Stimulated activated CD8-positive, alpha-beta memory T cell treated with anti-CD3 and anti-CD28 coated beads, Interleukin-7, amount 100 ng/mL, for 4 hours (primary cell): ENCODE results near the gene CEP41.

ENCODE experiments used
- DNase-seq, 2 donors: peaks; one replicate each; pipeline ENCODE4 v3.0.0-alpha.2; 2020; ENCODE audit warnings: low read depth in 2 of 2

The CEP41 gene

DNA sequence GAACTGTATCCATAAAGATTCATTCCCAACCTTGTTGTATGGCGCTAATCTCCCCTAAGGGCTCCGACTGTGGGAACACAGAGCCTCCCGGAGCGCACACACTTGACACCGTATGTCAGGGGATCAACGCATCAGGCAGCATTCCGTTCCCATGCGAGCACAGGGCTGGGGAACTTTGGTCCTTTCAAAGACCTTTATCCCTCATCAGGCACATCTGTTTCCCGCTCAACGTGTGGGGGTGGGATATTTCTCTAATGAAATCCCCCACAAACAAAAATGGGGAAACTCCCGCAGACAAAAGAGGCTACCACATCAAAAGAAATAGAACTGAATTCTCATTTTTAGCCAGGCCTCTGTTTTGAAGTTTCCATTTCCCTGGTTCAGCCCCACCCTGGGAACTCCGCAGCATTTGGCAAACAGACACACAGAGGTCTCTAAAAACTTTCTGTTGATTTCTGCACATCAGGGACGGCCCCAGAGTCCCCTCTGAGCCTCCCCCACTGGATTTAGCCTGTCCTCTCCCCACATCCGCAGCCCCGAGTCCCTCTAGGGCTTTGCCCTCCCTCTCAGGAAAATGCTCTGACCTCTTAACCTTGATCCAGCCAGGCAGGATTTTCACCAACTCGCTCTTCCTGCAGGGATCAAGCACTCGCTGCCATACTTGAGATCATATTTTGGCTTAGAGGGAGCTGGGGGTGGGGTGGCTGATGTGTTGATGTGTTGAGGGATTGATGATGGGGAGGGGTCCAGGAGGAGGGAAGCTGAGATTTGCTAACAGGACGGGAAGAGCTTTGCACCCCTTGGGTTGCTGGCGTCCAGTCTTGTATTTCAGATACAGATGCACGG is 89.6 kb downstream of the CEP41 start:
- DNase-seq, result no peak

DNA sequence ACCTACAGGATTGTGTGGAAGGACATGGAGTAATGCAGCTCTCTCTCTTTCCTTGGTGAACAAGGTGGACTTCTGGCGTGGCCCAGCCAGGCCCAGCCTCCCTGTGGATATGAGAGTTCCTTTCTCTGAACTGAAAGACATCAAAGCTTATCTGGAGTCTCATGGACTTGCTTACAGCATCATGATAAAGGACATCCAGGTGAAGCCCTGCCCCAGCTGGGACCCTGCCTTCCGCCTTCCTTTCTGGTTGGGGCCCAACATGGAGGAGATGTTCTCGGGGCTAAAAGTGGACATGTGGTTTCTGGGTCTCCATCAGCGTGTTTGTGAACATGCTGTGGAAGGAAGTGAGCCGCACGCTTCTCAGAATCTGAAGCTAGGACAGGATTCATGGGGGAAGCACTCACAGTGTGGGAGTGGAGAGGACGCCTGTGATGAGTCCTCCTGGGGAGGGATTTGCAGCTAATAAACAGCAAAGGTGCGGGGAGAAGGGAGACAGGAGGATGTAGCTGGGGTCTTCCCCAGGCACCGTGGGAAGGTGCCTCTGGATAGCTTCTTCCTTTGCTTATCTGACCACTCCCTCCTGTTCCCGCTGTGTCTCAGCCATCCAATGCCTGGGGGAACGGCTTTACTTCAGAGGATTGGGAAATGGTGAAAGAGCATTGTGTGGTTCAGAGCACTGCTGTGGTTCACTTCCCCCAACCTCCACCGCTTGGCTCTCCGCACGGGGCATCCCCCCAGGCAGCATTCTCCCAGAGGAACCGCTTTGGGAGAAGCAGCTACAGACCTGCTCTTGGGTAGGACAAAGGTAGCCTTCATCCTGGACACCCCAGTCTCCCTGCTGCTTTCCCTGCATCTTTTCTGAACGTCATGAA is 90.7 kb downstream of the CEP41 start:
- DNase-seq, result no peak

DNA sequence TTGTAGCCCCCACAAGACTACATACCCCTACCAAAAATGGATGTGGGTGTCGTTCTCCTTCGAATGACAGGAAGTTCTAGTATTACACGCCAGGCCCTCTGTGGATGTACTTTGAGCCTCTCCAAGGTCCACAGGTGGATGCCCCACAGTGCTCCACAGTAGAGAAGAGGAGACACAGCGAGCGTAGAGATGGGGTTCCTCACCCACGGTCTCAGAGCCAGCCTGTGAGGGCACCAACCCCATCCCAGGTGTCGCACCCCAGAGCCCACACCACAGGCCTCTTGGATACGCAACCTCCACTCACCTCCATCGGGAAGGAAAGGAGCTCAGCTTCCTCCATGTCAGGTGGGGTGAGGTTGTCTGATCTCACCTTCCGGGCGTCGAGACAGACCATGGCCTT is 93.9 kb downstream of the CEP41 start:
- DNase-seq, result no peak

DNA sequence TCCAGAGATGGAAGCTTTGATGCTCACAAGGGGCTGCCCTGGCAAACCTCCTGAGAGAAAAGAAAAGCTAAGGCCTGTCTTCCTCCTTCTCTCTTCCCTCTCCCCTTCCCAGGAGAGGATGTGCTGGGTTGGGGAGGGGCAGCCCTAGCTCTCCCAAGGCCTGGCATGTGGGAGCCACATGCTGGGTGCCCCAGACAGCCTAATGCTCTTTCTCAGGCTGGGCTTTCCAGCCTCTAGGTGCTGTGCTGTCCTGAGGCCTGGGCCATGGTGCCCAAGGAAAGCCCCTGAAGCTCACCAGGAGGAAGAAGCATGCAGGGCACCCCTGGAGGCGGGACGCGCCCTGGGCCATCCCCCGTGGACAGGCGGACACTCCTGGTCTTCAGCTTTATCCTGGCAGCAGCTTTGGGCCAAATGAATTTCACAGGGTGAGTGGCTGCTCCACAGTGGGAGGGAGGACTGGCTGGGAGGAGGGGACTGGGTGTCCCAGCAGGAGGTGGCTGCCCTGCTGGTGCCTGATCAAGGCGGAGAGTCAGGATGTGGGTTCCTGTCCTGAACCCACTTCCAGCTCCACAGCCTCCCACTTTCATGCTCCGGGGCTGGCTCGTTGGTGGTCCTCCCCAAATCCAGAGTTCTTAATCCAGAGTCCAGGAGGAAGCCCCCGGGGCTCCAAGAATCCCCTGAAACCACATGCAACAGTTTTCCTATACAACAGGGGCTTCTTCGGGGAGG is 94.5 kb downstream of the CEP41 start:
- no peak for DNase-seq

DNA sequence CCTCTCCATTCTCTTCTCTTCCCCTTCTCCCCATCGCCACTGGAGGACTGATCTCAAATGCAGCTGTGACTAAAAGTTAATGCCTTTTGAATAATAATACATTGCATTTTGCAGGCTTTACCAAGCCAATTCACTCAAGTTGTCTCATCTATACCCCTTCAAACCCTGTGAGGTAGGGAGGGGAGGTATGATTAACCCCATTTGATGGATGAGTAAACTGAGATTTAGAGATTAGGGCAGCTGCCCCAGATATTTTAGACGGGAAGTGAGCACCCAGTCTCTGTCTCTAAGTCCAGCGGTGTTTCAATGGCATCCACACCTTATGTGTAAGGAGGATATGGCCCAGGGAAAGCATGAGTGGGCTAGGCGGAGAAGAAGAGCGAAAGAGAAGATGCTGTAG is 95.1 kb downstream of the CEP41 start:
- DNase-seq, result no peak

DNA sequence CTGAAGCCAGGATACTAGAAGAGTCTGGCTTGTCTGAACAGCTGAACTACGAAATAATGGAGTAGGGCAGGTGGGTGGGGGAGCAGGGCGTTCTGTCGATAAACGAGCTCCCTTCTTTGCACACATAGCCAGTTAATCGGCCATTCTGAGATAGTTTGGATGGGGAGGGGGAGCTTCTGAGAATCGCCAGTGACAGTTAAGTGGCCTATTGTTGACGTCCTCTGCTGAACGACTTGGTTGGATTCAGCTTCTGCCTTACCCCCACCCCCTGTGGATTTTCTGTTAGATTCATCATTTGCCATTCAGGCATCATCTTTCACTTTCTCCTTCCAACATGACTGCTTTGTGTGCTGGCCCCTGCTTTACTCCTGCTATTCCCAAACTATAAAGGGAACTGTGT is 95.7 kb downstream of the CEP41 start:
- no peak for DNase-seq

DNA sequence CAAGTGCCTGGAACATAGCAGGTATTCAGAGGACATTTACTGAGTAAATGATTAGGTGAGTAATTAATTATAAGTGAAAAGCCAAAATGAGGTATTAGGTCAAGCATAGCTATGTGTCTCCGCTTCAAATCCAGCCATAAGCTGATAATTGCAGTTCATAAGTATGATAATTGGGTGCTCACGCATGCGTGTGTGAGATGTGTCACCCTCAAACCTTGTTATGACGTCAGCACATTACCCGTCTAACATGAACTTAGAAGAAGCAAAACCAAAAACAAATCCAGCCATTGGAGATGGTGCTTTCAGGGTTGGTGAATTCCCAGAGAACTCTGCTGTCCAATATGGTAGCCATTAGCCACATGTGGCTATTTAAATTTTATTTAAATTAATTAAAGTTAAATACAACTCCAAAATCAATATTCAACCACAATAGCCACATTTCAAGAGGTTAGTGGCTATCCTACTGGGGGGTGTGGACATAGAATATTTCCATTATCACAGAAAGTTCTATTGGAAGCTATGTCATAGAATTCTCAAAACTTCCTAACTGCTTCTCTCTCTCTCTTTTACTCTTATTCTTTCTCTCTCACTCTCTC is 96.4 kb downstream of the CEP41 start, which contains the start of gene CPA5:
CPA5 (plus strand) TSS at position 546 of the 596 bp plus-strand sequence. CDS start 1,670 bp downstream, outside the sequence.
- DNase-seq, result no peak
